Right renal cortex interstitium (tissue), 3 donors: ENCODE data around the gene LRG1. TPM values are rescaled to one million over a fixed set of nuclear protein-coding genes. Genes with fewer than 3 reads are reported as not detected.

ENCODE experiments used
- DNase-seq, 3 donors: peaks; one replicate each; pipeline ENCODE4 v3.0.0-alpha.2; 2013; ENCODE audit warnings: low read depth in 3 of 3, low spot score in 2 of 3
- polyA plus RNA-seq, 3 donors: library from polyadenylated mRNA; unstranded; fragments of 120-200 nt; gene quantifications; one replicate each; pipeline ENCODE4 v1.2.1, GENCODE V29; 2013; ENCODE audit not compliant: insufficient read length in 3 of 3

LRG1 gene
- polyA plus RNA-seq, result under 1 TPM; 0.44 to 0.65 (median 0.57) TPM

- DNase-seq, result no peak
Measured at GRCh38 chr19:4539693-4540581, at the start of gene LRG1. TSS of gene LRG1 (minus strand) at chr19:4540036. CDS start at chr19:4540013, 23 bp downstream.

GRCh38 chr19:4588291-4588761 is 48.5 kb upstream of the LRG1 start:
- no peak for DNase-seq

- no peak for DNase-seq
Measured at GRCh38 chr19:4587527-4587926, 47.7 kb upstream of the LRG1 start.

GRCh38 chr19:4586691-4587090 is 46.9 kb upstream of the LRG1 start:
- DNase-seq, result no peak

- no peak for DNase-seq
Measured at GRCh38 chr19:4586245-4586644, 46.4 kb upstream of the LRG1 start.

GRCh38 chr19:4585556-4585955 is 45.7 kb upstream of the LRG1 start:
- no peak for DNase-seq

- DNase-seq, result no peak
Measured at GRCh38 chr19:4584670-4585460, 45.0 kb upstream of the LRG1 start.

- DNase-seq, result no peak
Measured at GRCh38 chr19:4583961-4584669, 44.3 kb upstream of the LRG1 start.

GRCh38 chr19:4582980-4583842 is 43.4 kb upstream of the LRG1 start:
- no peak for DNase-seq

- no peak for DNase-seq
Measured at GRCh38 chr19:4581666-4582553, 42.1 kb upstream of the LRG1 start.

- no peak for DNase-seq
Measured at GRCh38 chr19:4580961-4581665, 41.3 kb upstream of the LRG1 start.

GRCh38 chr19:4580021-4580901 is 40.4 kb upstream of the LRG1 start:
- no peak for DNase-seq

- no peak for DNase-seq
Measured at GRCh38 chr19:4579389-4579788, 39.6 kb upstream of the LRG1 start.

GRCh38 chr19:4578552-4579248 is 38.9 kb upstream of the LRG1 start:
- no peak for DNase-seq

GRCh38 chr19:4577020-4577782 is 37.4 kb upstream of the LRG1 start:
- DNase-seq, result no peak
